ENCODE data around the gene DHX8.
"Not testable (repeated sequence)": the region's sequence is repeated elsewhere in the genome, so short reads cannot be mapped to it uniquely, and the experiment has no call there.

The DHX8 gene

DNA sequence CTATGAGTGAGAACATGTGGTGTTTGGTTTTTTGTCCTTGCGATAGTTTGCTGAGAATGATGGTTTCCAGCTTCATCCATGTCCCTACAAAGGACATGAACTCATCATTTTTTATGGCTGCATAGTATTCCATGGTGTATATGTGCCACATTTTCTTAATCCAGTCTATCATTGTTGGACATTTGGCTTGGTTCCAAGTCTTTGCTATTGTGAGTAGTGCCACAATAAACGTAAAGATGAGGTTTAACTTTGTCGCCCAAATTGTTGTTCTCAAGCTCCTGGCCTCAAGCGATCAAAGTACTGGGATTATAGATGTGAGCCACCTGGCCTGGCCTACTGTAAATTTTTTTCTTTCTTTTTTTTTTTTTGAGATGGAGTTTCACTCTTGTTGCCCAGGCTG is 21.2 kb upstream of the DHX8 start:
- DNase-seq: not testable (repeated sequence)

DNA sequence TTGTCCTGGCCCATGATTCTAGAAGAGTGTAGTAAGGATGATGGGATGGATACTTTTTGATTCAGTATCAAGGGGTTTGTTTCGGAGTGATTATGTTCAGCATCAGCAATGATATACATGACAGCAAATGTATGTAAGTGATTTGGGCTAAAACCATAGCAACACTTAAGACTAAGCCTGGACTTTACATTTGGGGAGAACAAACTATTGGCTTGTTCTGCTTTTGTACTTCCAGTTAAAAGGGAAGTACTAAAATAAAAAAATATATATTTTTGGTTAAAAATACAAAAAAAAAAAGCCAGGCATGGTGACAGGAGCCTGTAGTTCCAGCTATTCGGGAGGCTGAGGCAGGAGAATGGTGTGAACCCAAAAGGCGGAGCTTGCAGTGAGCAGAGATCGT is 20.5 kb upstream of the DHX8 start:
- no peak for DNase-seq

DNA sequence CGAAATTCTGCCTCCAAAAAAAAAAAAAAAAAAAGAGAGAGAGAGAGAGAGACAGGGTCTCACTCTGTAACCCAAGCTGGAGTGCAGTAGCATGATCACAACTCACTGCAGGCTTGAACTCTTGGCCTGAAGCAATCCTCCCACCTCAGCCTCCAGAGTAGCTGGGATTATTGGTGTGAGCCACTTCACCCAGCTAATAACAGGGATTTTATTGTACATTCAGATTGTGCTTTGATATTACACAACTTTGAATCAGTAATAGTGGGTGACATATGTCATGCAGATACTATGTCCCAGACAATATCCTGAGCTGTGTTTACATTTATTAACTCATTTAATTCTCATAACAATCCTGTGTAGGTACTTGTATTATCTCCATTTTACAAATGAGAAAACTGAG is 19.7 kb upstream of the DHX8 start:
- no peak for DNase-seq

- DNase-seq: peak in 1 of 2 experiments; percentile 21
Measured at GRCh38 chr17:43465049-43465448, 18.7 kb upstream of the DHX8 start.

GRCh38 chr17:43467981-43468581 is 15.7 kb upstream of the DHX8 start:
- DNase-seq: peak; percentile 97 to 98

DNA sequence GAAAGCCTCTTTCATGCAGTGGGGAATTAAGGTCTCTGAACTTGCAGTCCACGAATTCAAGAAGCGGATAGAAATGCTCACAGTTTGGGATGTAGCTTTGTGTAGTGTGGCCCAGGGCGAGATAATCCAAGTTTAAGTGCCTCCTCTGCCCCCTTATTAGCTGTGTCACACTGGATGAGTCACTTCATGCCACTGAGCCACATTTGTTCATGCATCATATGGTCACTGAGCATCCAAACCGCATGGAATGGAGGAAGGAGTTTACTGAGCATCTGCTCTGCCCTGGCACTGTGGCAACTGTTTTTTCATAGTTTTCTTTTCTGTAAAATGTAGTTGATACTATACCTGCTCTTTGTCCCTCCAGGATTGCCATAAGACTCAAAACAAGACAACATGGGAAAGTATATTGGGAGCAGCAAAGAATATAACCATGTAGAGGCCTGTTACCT is 15.1 kb upstream of the DHX8 start:
- DNase-seq: peak; percentile 64 to 79

DNA sequence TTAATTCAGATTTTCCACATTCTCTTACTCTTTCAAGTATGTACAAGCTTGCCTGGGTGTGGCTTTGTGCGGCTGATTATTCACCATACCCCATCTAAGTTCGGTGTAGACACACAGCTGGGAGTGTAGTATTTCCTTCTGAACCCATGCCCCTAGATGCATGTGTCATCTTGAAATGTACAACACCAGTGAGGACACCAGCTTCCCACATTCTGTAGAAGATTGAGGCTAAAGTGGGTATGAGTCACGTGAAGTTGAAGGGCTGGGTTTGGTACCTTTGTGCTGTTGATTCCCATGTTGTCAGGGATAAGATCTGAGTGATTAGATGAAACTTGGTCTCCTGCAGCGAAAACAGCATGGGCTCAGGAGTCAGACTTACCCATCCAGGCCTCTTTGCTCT is 14.6 kb upstream of the DHX8 start:
- DNase-seq: no peak

DNA sequence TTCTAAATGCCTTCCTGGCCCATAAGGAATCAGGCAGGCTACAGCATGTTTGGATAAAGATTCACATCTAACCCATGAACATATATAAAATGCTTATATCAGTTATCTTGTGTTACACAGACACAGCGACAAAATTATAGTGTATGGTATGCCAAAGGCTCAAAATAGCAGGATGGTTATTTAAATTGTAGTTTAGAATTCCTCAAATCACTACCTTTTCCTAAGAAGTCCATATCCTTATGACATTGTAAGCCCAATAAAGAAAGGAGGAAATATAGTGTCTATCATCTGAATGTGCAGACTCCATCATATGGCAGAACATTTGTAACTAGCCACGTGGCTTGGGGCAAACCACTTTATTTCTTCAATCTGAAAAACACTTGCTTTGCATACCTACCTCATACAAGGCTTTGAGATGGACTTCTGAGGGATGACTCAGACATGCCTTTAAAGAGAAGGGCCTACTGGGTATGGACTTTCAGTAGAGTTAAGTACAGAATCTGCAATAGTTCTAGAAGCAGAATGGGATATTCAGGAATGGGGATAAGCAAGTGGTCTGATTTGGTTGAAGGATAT is 12.1 kb upstream of the DHX8 start:
- no peak for DNase-seq

DNA sequence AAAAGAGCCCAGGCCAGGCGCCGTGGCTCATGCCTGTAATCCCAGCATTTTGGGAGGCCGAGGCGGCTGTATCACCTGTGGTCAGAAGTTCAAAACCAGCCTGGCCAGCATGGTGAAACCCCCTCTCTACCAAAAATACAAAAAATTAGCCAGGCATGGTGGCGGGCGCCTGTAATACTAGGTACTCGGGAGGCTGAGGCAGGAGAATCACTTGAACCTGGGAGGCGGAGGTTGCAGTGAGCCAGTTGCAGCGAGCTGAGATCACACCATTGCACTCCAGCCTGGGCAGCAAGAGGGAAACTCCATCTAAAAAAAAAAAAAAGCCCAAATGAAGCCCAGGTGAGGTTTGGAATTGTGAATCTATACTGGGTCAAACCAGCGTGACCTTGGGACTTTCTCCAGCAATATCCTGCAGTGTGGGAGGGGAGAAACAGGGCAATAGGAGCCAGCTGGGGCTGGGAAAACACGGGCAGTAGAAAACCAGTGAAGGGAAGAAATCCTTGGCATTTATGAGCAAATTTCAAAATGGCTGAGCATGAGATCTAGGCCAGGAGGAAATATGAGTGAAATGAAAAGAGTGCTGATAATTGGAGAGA is 8.2 kb upstream of the DHX8 start:
- DNase-seq: no peak

DNA sequence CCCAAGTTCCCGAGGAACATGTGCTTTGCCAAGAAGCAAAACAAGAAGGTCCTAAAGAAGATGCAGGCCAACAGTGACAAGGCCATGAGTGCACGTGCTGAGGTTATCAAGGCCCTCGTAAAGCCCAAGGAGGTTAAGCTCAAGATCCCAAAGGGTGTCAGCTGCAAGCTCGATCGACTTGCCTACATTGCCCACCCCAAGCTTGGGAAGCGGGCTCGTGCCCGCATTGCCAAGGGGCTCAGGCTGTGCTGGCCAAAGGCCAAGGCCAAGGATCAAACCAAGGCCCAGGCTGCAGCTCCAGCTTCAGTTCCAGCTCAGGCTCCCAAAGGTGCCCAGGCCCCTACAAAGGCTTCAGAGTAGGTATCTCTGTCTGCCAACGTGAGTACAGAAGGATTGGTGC is 7.5 kb upstream of the DHX8 start:
- not testable (repeated sequence) for DNase-seq

DNA sequence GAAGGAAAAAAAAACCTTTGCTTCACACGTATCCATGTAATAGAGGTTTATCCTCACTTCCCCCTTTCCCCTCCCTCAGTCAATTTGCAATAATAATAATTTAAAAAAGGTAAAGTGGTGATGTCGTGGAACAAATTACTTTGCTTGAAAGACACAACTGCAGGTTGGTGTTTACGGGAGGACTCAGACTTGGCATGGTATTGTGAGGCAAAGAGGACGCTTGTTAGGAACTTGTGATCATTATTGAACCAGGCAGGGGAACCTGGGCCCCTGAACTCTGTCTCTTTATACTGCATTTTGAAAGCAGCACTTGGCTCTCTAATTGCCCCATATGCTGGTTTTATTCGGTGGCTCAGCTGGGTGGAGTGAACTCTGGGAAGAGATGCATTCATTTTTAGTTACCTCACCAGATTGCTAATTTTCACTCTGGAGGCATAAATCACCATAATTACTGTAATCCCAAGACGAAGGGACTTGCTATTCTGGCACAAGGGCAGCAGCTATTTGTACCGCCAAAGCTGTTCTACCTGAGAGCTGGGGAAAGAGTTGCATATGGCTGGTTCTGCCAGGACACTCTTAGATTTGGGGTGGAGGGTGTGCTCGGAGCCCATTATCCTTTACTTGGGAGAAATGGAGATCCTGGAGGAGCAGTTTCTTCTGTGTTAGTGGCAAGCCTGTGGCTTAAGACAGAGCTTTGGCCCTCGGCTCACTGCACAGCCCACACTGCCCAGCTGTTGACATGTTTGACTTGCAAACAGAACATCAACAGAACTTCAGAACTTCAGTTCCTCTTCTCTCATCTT is 5.7 kb upstream of the DHX8 start:
- peak; percentile 94 to 96 for DNase-seq

GRCh38 chr17:43479948-43480347 is 3.8 kb upstream of the DHX8 start:
- peak; percentile 42 to 74 for DNase-seq

- peak in 1 of 2 experiments; percentile 12 for DNase-seq
Measured at GRCh38 chr17:43482103-43483012, 1.4 kb upstream of the DHX8 start.

DNA sequence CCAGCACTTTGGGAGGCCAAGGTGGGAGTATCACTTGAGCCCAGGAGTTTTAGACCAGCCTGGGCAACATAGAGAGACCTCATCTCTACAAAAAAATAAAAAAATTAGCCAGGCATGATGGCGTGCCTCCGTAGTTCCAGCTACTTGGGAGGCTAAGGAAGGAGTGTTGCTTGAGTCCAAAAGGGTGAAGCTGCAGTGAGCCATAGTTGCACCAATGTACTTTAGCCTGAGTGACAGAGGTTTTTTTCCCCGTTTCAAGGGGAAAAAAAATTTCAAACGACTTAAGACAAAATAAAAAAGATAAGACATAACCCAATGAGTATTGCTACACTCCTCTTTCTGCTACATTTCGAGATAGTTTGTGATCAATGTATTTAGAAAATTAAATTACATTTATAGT is 6.8 kb downstream of the DHX8 start:
- DNase-seq: no peak

DNA sequence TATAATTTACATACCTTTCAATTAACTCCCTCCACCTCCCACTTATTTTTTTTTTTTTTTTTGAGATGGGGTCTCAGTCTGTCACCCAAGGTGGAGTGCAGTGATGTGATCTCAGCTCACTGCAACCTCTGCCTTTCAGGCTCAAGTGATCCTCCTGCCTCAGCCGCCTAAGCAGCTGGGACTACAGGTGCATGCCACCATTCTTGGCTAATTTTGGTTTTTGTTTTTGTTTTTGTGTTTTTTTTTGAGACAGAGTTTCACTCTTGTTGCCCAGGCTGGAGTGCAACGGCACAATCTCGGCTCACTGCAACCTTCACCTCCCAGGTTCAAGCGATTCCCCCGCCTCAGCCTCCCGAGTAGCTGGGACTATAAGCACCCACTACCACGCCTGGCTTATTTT is 25.7 kb downstream of the DHX8 start:
- DNase-seq: not testable (repeated sequence)

DNA sequence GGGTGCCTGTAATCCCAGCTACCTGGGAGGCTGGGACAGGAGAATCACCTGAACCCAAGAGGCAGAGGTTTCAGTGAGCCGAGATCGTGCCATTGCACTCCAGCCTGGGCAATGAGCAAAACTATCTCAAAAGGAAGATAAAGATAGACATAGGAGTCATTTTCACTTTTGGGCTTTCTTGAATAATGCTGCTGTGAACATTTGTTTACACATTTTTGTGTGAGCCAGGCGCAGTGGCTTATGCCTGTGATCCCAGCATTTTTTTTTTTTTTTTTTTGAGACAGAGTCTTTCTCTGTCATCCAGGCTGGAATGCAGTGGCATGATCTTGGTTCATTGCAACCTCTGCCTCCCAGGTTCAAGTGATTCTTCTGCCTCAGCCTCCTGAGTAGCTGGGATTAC is 27.4 kb downstream of the DHX8 start:
- not testable (repeated sequence) for DNase-seq

GRCh38 chr17:43515656-43516055 is 31.9 kb downstream of the DHX8 start:
- DNase-seq: peak in 1 of 2 experiments; percentile 15

- no peak for DNase-seq
Measured at GRCh38 chr17:43517161-43517560, 33.4 kb downstream of the DHX8 start.

DNA sequence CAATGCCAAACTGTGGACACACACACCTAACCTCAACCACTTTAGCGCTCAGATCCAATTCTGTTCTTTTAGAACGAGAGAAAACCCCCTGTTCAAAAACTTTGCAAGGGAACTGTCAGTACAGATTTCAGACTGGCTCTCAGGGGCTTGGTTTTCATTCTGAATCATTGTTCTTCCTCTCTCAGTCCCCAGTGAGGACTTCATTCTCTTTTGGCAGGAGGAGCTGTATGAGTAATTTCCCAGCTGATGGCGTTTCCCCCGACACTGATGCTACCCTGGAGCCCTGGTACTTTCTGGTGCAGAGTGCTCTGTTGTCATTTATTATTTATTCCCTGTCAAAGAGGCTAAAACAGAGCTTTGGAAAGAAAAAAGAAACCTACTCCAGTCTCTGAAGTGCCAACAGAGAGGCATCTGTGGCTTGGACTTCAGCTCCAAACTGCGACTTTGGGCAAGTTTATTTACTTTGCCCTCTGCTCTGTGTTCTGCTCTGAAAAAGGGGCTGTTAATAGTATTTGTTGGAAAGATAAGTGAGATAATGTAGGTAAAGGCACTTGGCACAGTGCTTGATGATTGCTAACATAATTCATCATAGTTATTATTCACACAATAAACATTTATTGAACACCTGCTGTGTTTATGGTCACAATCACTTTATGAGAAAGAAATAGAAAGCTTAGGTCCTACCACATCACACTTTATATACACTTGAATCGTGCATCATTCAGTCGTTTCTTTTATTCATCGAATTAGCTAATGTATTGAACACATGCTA is 34.0 kb downstream of the DHX8 start:
- no peak for DNase-seq

- DNase-seq: no peak
Measured at GRCh38 chr17:43521389-43521788, 37.6 kb downstream of the DHX8 start.

- DNase-seq: no peak
Measured at GRCh38 chr17:43524945-43525575, 41.3 kb downstream of the DHX8 start.

Data from NCI-H524 (cell line).